GM18951 (cell line): ENCODE measurements around the gene MTA3.

Experiments used
- POLR2A ChIP-seq: IDR thresholded peaks from 4 replicates; pipeline ENCODE4 v1.6.1; 2011; ENCODE audit warnings: mild to moderate bottlenecking; ENCODE audit not compliant: insufficient read length, insufficient read depth; ENCODE audit errors: extremely low read depth
- in situ Hi-C: fragments of 300-500 bp; cut with MboI; formaldehyde crosslinking; loops from one replicate; pipeline ENCODE4 v1.12.0; 2022; ENCODE audit warnings: low sequenced_read_pairs, mixed read lengths, inconsistent platforms; ENCODE audit not compliant: unreplicated experiment

The MTA3 gene

GRCh38 chr2:42645551-42645950, 77.1 kb downstream of the MTA3 start:
- no peak for TF ChIP-seq POLR2A
- in situ Hi-C loops, result no loop called here

GRCh38 chr2:42648796-42649195, 80.4 kb downstream of the MTA3 start:
- in situ Hi-C loops, result no loop called here
- no peak for TF ChIP-seq POLR2A

DNA sequence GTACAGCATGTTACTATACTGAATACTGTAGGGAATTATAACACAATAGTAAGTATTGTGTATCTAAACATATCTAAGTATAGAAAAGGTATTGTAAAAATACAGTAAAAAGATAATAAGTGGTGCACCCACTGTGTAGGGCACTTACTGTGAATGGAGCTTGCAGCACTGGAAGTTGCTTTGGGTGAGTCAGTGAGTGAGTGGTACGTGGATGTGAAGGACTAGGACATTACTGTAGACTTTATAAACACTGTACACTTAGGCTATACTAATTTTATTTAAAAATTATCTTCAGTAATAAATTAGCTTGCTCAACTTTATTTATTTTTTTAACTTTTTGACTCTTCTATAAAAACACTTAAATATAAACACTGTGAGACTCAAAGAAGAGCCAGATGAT, 82.6 kb downstream of the MTA3 start:
- no peak for TF ChIP-seq POLR2A
- in situ Hi-C loops, result no loop called here

DNA sequence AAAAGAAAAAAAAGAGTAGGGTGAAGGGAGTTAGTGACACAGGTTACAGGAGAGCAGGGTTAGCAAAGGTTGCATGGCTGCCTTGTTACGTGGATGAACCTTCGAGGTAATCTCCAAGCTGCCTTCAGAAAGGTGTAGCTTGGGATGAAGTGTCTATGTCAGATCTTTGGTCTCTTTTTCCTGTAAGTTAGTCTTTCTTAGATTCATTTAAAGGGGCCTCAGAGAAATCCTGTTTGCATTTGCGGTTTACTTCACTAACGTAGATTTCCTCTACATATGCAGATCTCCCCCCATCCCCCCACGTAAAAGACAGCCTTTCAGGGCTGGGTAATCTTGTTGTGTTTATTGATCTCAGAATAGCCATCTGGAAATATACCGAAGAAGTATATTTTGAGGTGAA, 83.7 kb downstream of the MTA3 start:
- TF ChIP-seq POLR2A, result no peak
- in situ Hi-C loops, result no loop called here

DNA sequence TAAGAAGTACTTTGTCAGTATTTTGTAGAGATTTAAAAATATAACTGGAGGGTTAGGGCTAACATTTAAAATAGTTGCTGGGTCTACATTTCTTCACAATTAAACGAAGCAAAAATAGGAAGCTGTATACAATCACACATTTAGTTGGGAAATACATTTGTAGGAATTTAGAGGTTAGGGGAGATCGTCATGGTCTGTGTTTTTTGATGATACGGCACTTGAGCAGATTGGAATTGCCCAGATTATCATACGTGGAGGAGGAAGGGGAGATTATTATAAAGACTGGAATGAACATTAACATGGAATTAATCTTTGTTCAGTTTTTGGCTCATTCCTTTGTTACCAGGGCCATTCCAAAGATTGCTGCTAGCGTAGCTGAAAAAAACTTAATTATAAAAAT, 84.6 kb downstream of the MTA3 start:
- in situ Hi-C loops, result no loop called here
- TF ChIP-seq POLR2A, result no peak

GRCh38 chr2:42653908-42654445, 85.5 kb downstream of the MTA3 start:
- in situ Hi-C loops, result no loop called here
- no peak for TF ChIP-seq POLR2A

DNA sequence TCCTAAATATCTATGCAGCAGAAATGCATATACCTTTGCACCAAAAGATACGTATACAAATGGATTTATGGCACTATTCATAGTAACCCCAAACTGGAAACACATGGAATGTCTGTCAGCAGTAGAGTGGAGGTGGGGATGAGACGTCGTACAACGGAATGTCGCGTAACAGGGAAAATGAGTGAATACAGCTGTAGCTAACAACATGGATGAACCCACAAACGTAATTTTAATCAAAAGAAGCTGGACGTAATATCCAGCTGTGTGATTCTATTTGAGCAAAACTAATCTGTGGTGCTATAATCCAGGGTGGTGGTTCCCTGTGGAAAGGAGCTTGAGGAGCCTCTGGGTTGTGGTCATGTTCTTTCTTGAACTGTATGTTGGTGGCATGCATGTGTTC, 89.9 kb downstream of the MTA3 start:
- no peak for TF ChIP-seq POLR2A
- in situ Hi-C loops, result no loop called here

- no peak for TF ChIP-seq POLR2A
- in situ Hi-C loops, result loop anchor here (5.0 kb wide), 1 partner anchor 157 kb away; no protein-coding TSS in a partner anchor
Measured at GRCh38 chr2:42659609-42660008, 91.2 kb downstream of the MTA3 start.

GRCh38 chr2:42663106-42663780, 94.8 kb downstream of the MTA3 start:
- in situ Hi-C loops, result loop anchor here (5.0 kb wide), 1 partner anchor 161 kb away; no protein-coding TSS in a partner anchor
- TF ChIP-seq POLR2A, result no peak

DNA sequence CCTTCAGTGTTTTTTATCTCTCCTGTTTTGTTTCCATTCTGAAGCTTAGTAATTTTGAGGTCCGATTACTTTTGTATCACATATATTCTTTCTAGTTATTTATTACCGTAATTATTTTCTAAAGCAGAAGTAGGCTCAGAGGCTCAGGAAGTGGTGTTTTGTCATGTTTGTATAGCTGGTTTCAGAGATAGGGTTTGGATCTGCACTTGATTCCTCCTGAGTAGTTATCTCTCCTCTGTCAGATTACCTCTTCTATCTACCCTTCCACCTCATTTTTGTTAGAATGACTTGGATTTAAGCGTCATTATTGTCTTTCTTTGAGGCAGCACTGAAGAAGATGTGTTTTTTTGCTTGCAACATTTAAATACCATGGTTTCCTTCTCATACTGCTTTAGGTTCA, 95.4 kb downstream of the MTA3 start:
- no peak for TF ChIP-seq POLR2A
- in situ Hi-C loops, result loop anchor here (5.0 kb wide), 1 partner anchor 162 kb away; no protein-coding TSS in a partner anchor

- in situ Hi-C loops, result no loop called here
- TF ChIP-seq POLR2A, result no peak
Measured at GRCh38 chr2:42673989-42674579, 105.7 kb downstream of the MTA3 start.

- TF ChIP-seq POLR2A, result no peak
- in situ Hi-C loops, result no loop called here
Measured at GRCh38 chr2:42675815-42676214, 107.4 kb downstream of the MTA3 start.

- in situ Hi-C loops, result no loop called here
- TF ChIP-seq POLR2A, result no peak
Measured at GRCh38 chr2:42685303-42685702, 116.9 kb downstream of the MTA3 start.

DNA sequence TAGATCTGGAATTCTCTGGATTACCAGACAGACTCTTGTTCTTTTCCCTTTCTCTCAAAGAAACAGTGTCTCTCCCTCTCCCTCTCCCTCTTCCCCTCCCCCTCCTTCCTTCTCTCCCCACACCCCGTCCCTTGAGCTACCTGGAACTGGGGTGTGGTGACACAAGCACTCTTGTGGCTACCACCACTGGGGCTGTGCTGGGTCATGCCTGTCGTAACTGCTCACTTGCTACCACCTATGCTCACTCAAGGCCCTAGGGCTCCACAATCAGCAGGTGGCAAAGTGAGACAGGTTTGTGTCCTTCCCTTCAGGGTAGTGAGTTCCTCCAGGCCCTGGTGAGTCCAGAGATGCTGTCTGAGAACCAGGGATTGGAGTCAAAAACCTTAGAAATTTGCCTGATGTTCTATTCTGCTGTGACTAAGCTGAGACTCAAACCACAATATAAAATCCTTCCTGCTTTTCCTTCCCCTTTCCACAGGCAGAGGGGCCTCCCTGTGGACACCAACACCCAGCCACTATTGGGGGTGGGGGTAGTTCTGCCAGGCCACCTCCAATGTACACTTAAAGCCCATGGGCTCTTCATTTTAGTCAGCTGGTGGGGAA, 124.7 kb downstream of the MTA3 start:
- TF ChIP-seq POLR2A, result no peak

More for the DNA sequence above, 124.7 kb downstream of the MTA3 start:
- in situ Hi-C loops, result no loop called here
